HG03558 (cell line): ENCODE measurements around the gene GNB2.

Source experiments
- ATAC-seq: cut with Tn5 transposase; IDR thresholded peaks from one replicate; pipeline ENCODE4 v1.9.1; 2021; ENCODE audit warnings: moderate number of reproducible peaks; ENCODE audit not compliant: unreplicated experiment; ENCODE audit errors: extremely low read depth

Gene GNB2

GRCh38 chr7:100680576-100681271, 7.2 kb downstream of the GNB2 start:
- no peak for ATAC-seq

- ATAC-seq = no peak
These were observed 8.1 kb downstream of the GNB2 start for GRCh38 chr7:100681491-100682227.

GRCh38 chr7:100682228-100682741, 8.7 kb downstream of the GNB2 start:
- no peak for ATAC-seq

GRCh38 chr7:100682991-100683658, 9.6 kb downstream of the GNB2 start:
- no peak for ATAC-seq

- no peak for ATAC-seq
These were observed 10.4 kb downstream of the GNB2 start for GRCh38 chr7:100683659-100684533.

GRCh38 chr7:100684534-100685042, 11.0 kb downstream of the GNB2 start:
- no peak for ATAC-seq

GRCh38 chr7:100685049-100685605, 11.6 kb downstream of the GNB2 start:
- no peak for ATAC-seq

GRCh38 chr7:100685631-100686145, 12.1 kb downstream of the GNB2 start:
- no peak for ATAC-seq

GRCh38 chr7:100686201-100686821, 12.8 kb downstream of the GNB2 start:
- ATAC-seq = no peak

GRCh38 chr7:100686822-100687211, 13.3 kb downstream of the GNB2 start:
- no peak for ATAC-seq

GRCh38 chr7:100687261-100687660, 13.7 kb downstream of the GNB2 start:
- no peak for ATAC-seq

- ATAC-seq = no peak
These were observed 14.3 kb downstream of the GNB2 start for GRCh38 chr7:100687751-100688300.

GRCh38 chr7:100688326-100688860, 14.9 kb downstream of the GNB2 start:
- no peak for ATAC-seq

- ATAC-seq = no peak
These were observed 15.9 kb downstream of the GNB2 start for GRCh38 chr7:100689230-100690135.

- no peak for ATAC-seq
These were observed 18.4 kb downstream of the GNB2 start for GRCh38 chr7:100691676-100692577.

GRCh38 chr7:100692578-100692961, 19.0 kb downstream of the GNB2 start:
- no peak for ATAC-seq
